Neuronal stem cell (in vitro differentiated cells): ENCODE data around the gene ALDH2.
"Not testable (repeated sequence)": the region's sequence is repeated elsewhere in the genome, so short reads cannot be mapped to it uniquely, and the experiment has no call there.

ENCODE experiments used
- DNase-seq: peaks from one replicate; pipeline ENCODE4 v3.0.0-alpha.2; 2013; ENCODE audit warnings: low spot score
- H2AFZ ChIP-seq: one replicate; pipeline ENCODE4 v1.6.1; 2013; ENCODE audit warnings: mild to moderate bottlenecking, low read length, inconsistent platforms
- H2AK5ac ChIP-seq: 2 replicates; pipeline ENCODE4 v1.6.1; 2013; ENCODE audit warnings: low read depth, mild to moderate bottlenecking, inconsistent platforms, low read length, moderate library complexity, mixed read lengths
- H2BK120ac ChIP-seq: 2 replicates; pipeline ENCODE4 v1.6.1; 2013; ENCODE audit warnings: low read depth, mild to moderate bottlenecking, inconsistent platforms, low read length, moderate library complexity, mixed read lengths
- H2BK12ac ChIP-seq: one replicate; pipeline ENCODE4 v1.6.1; 2013; ENCODE audit warnings: low read length, inconsistent platforms
- H2BK15ac ChIP-seq: 2 replicates; pipeline ENCODE4 v1.6.1; 2013; ENCODE audit warnings: mild to moderate bottlenecking, low read length, inconsistent platforms, mixed read lengths
- H2BK5ac ChIP-seq: one replicate; pipeline ENCODE4 v1.6.1; 2013; ENCODE audit warnings: inconsistent platforms, mild to moderate bottlenecking, low read length, moderate library complexity
- H3K14ac ChIP-seq: one replicate; pipeline ENCODE4 v1.6.1; 2013; ENCODE audit warnings: low read length, inconsistent platforms
- H3K18ac ChIP-seq: 2 replicates; pipeline ENCODE4 v1.6.1; 2013; ENCODE audit warnings: low read length, inconsistent platforms
- H3K23ac ChIP-seq: 2 replicates; pipeline ENCODE4 v1.6.1; 2013; ENCODE audit warnings: low read depth, mild to moderate bottlenecking, mixed read lengths, low read length, inconsistent platforms; ENCODE audit not compliant: poor library complexity
- H3K27ac ChIP-seq: replicated peaks from 3 replicates; pipeline ENCODE4 v1.5.1; 2013; ENCODE audit warnings: low read length, inconsistent platforms
- H3K27me3 ChIP-seq, 3 experiments: 2 replicates each; pipeline ENCODE4 v1.6.1; 2013; ENCODE audit warnings: low read length in 3 of 3, mild to moderate bottlenecking in 2 of 3, inconsistent platforms in 1 of 3, low read depth in 1 of 3, mixed read lengths in 1 of 3, moderate library complexity in 1 of 3; ENCODE audit not compliant: control insufficient read depth in 3 of 3, insufficient read depth in 3 of 3
- H3K36me3 ChIP-seq, 2 donors: replicated peaks in 1 of 2; 2 replicates each; pipeline ENCODE4 v1.6.1; 2013; ENCODE audit warnings: low read length in 2 of 2; ENCODE audit not compliant: control insufficient read depth in 2 of 2, insufficient read depth in 2 of 2
- H3K4ac ChIP-seq: 2 replicates; pipeline ENCODE4 v1.6.1; 2013; ENCODE audit warnings: inconsistent platforms, mild to moderate bottlenecking, low read length, moderate library complexity
- H3K4me1 ChIP-seq, 2 donors: 1 replicate in 1 of 2; 2 replicates in 1 of 2; pipeline ENCODE4 v1.6.1; 2013; ENCODE audit warnings: low read length in 2 of 2, low read depth in 1 of 2; ENCODE audit not compliant: control insufficient read depth in 2 of 2, insufficient read depth in 1 of 2
- H3K4me2 ChIP-seq: one replicate; pipeline ENCODE4 v1.6.1; 2013; ENCODE audit warnings: mild to moderate bottlenecking, low read length, inconsistent platforms; ENCODE audit not compliant: insufficient read depth, poor library complexity, severe bottlenecking
- H3K4me3 ChIP-seq, 2 donors: 2 replicates each; pipeline ENCODE4 v1.5.1; 2013; ENCODE audit warnings: low read length in 2 of 2, mild to moderate bottlenecking in 2 of 2, inconsistent platforms in 1 of 2, moderate library complexity in 1 of 2
- H3K79me1 ChIP-seq: one replicate; pipeline ENCODE4 v1.6.1; 2013; ENCODE audit warnings: low read depth, mild to moderate bottlenecking, inconsistent platforms, low read length, moderate library complexity
- H3K9ac ChIP-seq: one replicate; pipeline ENCODE4 v1.6.1; 2013; ENCODE audit warnings: mild to moderate bottlenecking, low read depth, low read length, inconsistent platforms; ENCODE audit not compliant: poor library complexity
- H3K9me3 ChIP-seq, 2 donors: replicated peaks in 1 of 2; 2 replicates each; pipeline versions ENCODE3 to v1.6.1; 2013; ENCODE audit warnings: low read length in 2 of 2, mild to moderate bottlenecking in 2 of 2, inconsistent platforms in 1 of 2, low read depth in 1 of 2, mixed read lengths in 1 of 2, moderate library complexity in 1 of 2; ENCODE audit not compliant: control insufficient read depth in 2 of 2, insufficient read depth in 1 of 2
- H4K8ac ChIP-seq: one replicate; pipeline ENCODE4 v1.6.1; 2013; ENCODE audit warnings: low read depth, mild to moderate bottlenecking, inconsistent platforms, low read length, moderate library complexity
- H4K91ac ChIP-seq: one replicate; pipeline ENCODE4 v1.6.1; 2013; ENCODE audit warnings: low read length, low read depth, mild to moderate bottlenecking, inconsistent platforms; ENCODE audit not compliant: poor library complexity
- WGBS, 2 donors: extraction: QIAGEN DNeasy Blood & Tissue Kit; methylation state at CpG; one replicate each; pipeline ENCODE4 v1.1.7; 2013; ENCODE audit warnings: missing lambda C conversion rate in 2 of 2, mixed read lengths in 1 of 2; ENCODE audit not compliant: insufficient read length in 2 of 2, insufficient replicate concordance in 1 of 2; ENCODE audit errors: extremely low coverage in 2 of 2; 5-methylcytosine and 5-hydroxymethylcytosine counted together

Gene ALDH2

GRCh38 chr12:111761706-111762105 lies 5.0 kb upstream of the ALDH2 start:
- Histone ChIP-seq H2AK5ac (no peak overlapping the region), H3K18ac (no peak overlapping the region), H3K27ac (peak overlapping the region; percentile 68), H3K23ac (no peak overlapping the region), H3K36me3 (peaks cover 0 to 7% of the 10 kb centered on the region in 2 donors), H2BK120ac (no peak overlapping the region), H3K9me3 (peaks cover 2 to 6% of the 10 kb centered on the region in 2 donors), H2BK5ac (no peak overlapping the region), H2AFZ (no peak overlapping the region), H3K4me2 (no peak overlapping the region), H4K91ac (no peak overlapping the region), H3K4ac (no peak overlapping the region), H3K79me1 (no peaks in the 10 kb centered on the region), H2BK12ac (no peak overlapping the region), H2BK15ac (no peak overlapping the region), H3K4me3 (no peak overlapping the region), H3K14ac (no peak overlapping the region), H3K9ac (no peak overlapping the region), H3K27me3 (peaks cover 0 to 55% (median 2%) of the 10 kb centered on the region in 3 experiments), H4K8ac (no peak overlapping the region), H3K4me1 (peaks cover 20 to 29% of the 10 kb centered on the region in 2 donors)
- DNase-seq = peak; percentile 73
- WGBS, 2 donors = no CpG with 5 or more reads among the region's 3 CpGs

DNA sequence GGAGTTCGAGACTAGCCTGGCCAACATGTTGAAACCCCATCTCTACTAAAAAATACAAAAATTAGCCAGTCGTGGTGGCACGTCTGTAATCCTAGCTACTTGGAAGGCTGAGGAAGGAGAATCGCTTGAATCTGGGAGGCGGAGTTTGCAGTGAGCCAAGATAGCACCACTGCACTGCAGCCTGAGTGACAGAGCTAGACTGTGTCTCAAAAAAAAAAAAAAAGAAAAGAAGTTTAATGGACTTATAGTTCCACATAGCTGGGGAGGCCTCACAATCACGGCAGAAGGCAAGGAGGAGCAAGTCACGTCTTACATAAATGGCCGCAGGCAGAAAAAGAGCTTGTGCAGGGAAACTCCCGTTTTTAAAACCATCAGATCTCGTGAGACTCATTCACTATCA lies 3.2 kb upstream of the ALDH2 start:
- not testable (repeated sequence) for H3K36me3 ChIP-seq, H3K9ac ChIP-seq, H3K9me3 ChIP-seq, H4K91ac ChIP-seq, H3K79me1 ChIP-seq, H2BK12ac ChIP-seq, H3K18ac ChIP-seq, H2BK15ac ChIP-seq, H3K23ac ChIP-seq, DNase-seq, H3K4me3 ChIP-seq, H2BK5ac ChIP-seq, H2AFZ ChIP-seq, H3K14ac ChIP-seq, H3K27ac ChIP-seq, H2AK5ac ChIP-seq, H2BK120ac ChIP-seq, H3K4me2 ChIP-seq, H3K4ac ChIP-seq, H4K8ac ChIP-seq
- no CpG with 5 or more reads among the region's 10 CpGs for WGBS, 2 donors
- H3K27me3 ChIP-seq = peaks cover 0 to 70% (median 2%) of the 10 kb centered on the region in 3 experiments
- peaks cover 14 to 24% of the 10 kb centered on the region in 2 donors for H3K4me1 ChIP-seq

GRCh38 chr12:111764120-111764821 lies 2.5 kb upstream of the ALDH2 start:
- WGBS, 2 donors = no CpG with 5 or more reads among the region's 6 CpGs

DNA sequence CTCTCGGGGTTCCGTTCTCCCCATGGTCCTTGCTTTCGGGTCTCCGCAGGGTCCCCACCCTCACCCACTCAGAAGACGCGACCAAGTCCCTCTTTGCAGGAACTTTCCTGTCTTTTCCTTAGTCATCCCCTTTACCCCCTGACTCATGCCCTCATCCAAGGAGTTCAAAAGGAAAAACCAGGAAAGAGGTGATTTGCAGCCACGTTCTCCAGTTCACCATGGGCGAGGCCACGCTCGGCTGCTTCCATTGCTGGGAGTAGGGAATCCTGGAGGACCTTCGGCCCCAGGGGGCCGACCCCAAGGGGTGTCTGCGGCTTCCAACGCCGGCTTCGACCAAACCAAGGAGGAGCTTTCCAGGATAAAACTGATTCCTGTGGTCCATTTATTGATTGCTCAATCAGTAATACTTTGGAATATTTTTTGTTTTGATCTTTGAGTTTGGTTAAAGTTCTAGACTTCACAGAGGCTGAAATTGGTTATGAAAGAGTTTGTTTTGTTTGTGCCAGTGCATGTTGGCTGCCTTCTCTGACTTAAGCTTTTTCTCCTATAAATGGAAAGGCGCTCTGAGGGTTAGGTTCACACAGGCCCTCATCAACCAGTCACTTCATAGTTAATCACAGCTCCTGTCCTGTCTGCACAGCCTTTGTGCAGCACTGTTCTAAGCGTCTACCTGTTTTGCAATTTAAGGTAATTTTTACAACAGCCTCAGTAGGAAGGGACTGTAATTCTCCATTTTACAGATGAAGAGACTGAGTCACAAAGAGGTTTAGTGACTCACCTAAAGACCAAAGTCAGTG lies 827 bp downstream of the ALDH2 start:
- H3K36me3 ChIP-seq = peaks cover 0 to 4% of the 10 kb centered on the region in 2 donors
- H4K91ac ChIP-seq = no peak overlapping the region
- H3K27me3 ChIP-seq = peaks cover 0 to 51% (median 2%) of the 10 kb centered on the region in 3 experiments
- H2BK120ac ChIP-seq = no peak overlapping the region
- peaks cover 8 to 15% of the 10 kb centered on the region in 2 donors for H3K4me1 ChIP-seq
- no peak for DNase-seq
- H3K14ac ChIP-seq = peak overlapping the region; percentile 41
- H3K79me1 ChIP-seq = peaks cover 2% of the 10 kb centered on the region
- no peak overlapping the region for H3K4ac ChIP-seq
- peaks cover 0 to 6% of the 10 kb centered on the region in 2 donors for H3K9me3 ChIP-seq
- peak overlapping the region; percentile 58 to 85 for H3K4me3 ChIP-seq
- peak overlapping the region; percentile 69 for H2BK15ac ChIP-seq
- H2BK5ac ChIP-seq = peak overlapping the region; percentile 58
- H3K9ac ChIP-seq = peak overlapping the region; percentile 75
- H3K18ac ChIP-seq = peak overlapping the region; percentile 99
- peak overlapping the region; percentile 97 for H2AFZ ChIP-seq
- H4K8ac ChIP-seq = no peak overlapping the region
- H3K23ac ChIP-seq = no peak overlapping the region
- H2BK12ac ChIP-seq = peak overlapping the region; percentile 23
- WGBS, 2 donors = no CpG with 5 or more reads among the region's 18 CpGs
- peak overlapping the region; percentile 88 for H3K4me2 ChIP-seq
- H2AK5ac ChIP-seq = no peak overlapping the region
- peak overlapping the region; percentile 40 for H3K27ac ChIP-seq

More at GRCh38 chr12:111764120-111764821, 2.5 kb upstream of the ALDH2 start:
- H3K4me2 ChIP-seq = no peak overlapping the region
- DNase-seq = no peak
- H3K4me3 ChIP-seq = no peak overlapping the region
- no peak overlapping the region for H2AFZ ChIP-seq
- peaks cover 2 to 6% of the 10 kb centered on the region in 2 donors for H3K9me3 ChIP-seq
- H2BK5ac ChIP-seq = no peak overlapping the region
- no peaks in the 10 kb centered on the region for H3K36me3 ChIP-seq
- peaks cover 0 to 68% (median 2%) of the 10 kb centered on the region in 3 experiments for H3K27me3 ChIP-seq
- H2BK15ac ChIP-seq = no peak overlapping the region
- H3K9ac ChIP-seq = no peak overlapping the region
- no peak overlapping the region for H3K4ac ChIP-seq
- H2AK5ac ChIP-seq = no peak overlapping the region
- no peaks in the 10 kb centered on the region for H3K79me1 ChIP-seq
- H3K27ac ChIP-seq = no peak overlapping the region
- no peak overlapping the region for H3K23ac ChIP-seq
- no peak overlapping the region for H4K91ac ChIP-seq
- no peak overlapping the region for H3K18ac ChIP-seq
- no peak overlapping the region for H2BK12ac ChIP-seq
- no peak overlapping the region for H3K14ac ChIP-seq
- H4K8ac ChIP-seq = no peak overlapping the region
- H2BK120ac ChIP-seq = no peak overlapping the region
- H3K4me1 ChIP-seq = peaks cover 13 to 25% of the 10 kb centered on the region in 2 donors
